ENCODE data around the gene PARD3. TPM values are rescaled to one million over a fixed set of nuclear protein-coding genes. Genes with fewer than 3 reads are reported as not detected.

The PARD3 gene
- total RNA-seq, 1 donor from 2014 or later = 26.0 TPM

DNA sequence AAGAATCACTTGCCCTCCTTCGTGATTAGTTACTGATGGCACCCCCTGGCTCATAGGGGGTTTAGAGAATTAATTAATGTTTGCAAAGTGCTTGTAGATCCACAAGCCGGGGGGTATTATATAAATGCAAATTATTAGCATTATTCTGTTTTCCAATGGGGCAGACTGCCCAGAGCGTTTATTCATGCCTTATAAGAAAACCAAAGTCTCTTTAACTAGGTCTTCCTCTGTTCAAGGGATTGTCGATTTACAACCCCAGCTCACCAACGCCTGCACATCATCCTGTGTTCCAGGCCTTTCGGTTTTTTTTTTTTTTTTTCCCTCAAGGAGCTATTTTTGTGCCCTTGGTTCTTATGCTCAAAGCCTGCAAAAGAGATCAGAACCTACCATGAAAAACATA is 630.7 kb downstream of the PARD3 start:
- no peaks in the 10 kb centered on the region for H3K36me3 Mint-ChIP-seq (ENCODE audit: low read depth)
- peaks cover 38% of the 10 kb centered on the region for H3K4me1 Mint-ChIP-seq (ENCODE audit: low read depth)
- H3K9me3 Mint-ChIP-seq (ENCODE audit: low read depth) = no peaks in the 10 kb centered on the region
- H3K4me3 Mint-ChIP-seq (ENCODE audit: unreplicated experiment) = no peak overlapping the region
- TF ChIP-seq CTCF (IDR thresholded peaks at IDR 0.05) = no peak
- H3K27me3 Mint-ChIP-seq (ENCODE audit: low read depth) = no peaks in the 10 kb centered on the region
- DNase-seq (ENCODE audit: low spot score) = no peak
- no peak overlapping the region for H3K27ac Mint-ChIP-seq (ENCODE audit: unreplicated experiment)

DNA sequence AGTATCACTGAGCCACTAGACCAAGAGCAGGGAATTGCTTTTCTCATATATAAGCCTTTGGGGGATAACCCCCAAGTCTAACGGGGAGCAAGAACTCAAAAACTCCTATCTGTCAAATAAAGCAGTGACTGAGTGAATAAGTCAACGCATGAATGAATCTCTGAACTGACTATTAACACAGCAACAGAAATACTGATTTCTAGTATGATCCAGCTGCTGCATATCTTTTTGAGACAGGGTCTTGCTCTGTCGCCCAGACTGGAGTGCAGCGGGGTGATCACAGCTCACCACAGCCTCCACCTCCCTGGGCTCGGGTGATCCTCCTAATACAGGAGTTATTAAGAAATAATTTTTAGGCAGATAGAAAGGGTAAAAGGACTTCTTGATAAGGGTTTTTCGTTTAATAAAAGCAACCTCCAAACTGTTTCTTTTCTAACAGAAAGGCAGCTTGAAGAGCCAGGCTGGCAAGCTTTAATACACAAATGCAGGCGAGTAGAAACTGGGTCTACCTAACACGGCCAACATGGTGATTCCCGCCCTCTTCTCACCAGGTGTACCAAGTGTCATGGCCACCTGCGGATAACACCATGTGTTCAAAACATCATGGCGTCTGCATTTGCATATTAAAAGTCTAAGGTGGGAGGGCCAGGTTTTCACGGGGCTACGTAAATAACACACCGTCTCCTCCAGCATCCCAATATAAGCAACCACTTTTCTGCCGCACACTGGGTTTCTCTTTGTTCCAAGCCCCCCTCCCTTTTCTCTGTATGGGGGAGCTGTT is 631.9 kb downstream of the PARD3 start:
- Mint-ChIP-seq H3K27ac (ENCODE audit: unreplicated experiment) (no peak overlapping the region), H3K36me3 (ENCODE audit: low read depth) (no peaks in the 10 kb centered on the region), H3K9me3 (ENCODE audit: low read depth) (no peaks in the 10 kb centered on the region), H3K4me3 (ENCODE audit: unreplicated experiment) (no peak overlapping the region), H3K4me1 (ENCODE audit: low read depth) (peaks cover 40% of the 10 kb centered on the region), H3K27me3 (ENCODE audit: low read depth) (no peaks in the 10 kb centered on the region)
- no peak for TF ChIP-seq CTCF (IDR thresholded peaks at IDR 0.05)
- no peak for DNase-seq (ENCODE audit: low spot score)

GRCh38 chr10:34181553-34182300 is 633.4 kb downstream of the PARD3 start:
- Mint-ChIP-seq H3K27me3 (ENCODE audit: low read depth) (no peaks in the 10 kb centered on the region), H3K27ac (ENCODE audit: unreplicated experiment) (peak overlapping the region; percentile 34), H3K36me3 (ENCODE audit: low read depth) (no peaks in the 10 kb centered on the region), H3K4me3 (ENCODE audit: unreplicated experiment) (no peak overlapping the region), H3K9me3 (ENCODE audit: low read depth) (no peaks in the 10 kb centered on the region), H3K4me1 (ENCODE audit: low read depth) (peaks cover 31% of the 10 kb centered on the region)
- DNase-seq (ENCODE audit: low spot score) = no peak
- peak; percentile 35 for TF ChIP-seq CTCF (IDR thresholded peaks at IDR 0.05)

DNA sequence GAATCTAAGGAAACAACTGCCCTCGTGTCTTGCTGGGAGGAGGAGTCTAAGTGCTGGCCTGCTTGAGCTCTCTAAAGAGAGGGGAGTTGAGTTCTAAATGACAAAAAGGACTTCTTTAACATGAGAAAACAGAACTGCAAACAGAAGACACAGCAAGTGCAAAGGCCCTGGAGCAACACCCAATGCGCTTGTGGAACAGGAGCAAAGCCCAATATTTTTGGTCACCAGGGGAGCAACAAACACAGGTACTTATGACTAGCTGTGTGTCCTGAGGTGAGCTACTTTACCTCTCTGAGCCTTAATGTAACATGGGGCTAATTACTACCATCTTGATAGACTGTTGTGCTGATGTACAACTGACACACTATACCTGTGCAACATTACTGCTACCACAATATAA is 634.3 kb downstream of the PARD3 start:
- no peaks in the 10 kb centered on the region for H3K36me3 Mint-ChIP-seq (ENCODE audit: low read depth)
- H3K27ac Mint-ChIP-seq (ENCODE audit: unreplicated experiment) = no peak overlapping the region
- H3K27me3 Mint-ChIP-seq (ENCODE audit: low read depth) = no peaks in the 10 kb centered on the region
- peaks cover 26% of the 10 kb centered on the region for H3K4me1 Mint-ChIP-seq (ENCODE audit: low read depth)
- no peak overlapping the region for H3K4me3 Mint-ChIP-seq (ENCODE audit: unreplicated experiment)
- no peak for DNase-seq (ENCODE audit: low spot score)
- no peak for TF ChIP-seq CTCF (IDR thresholded peaks at IDR 0.05)
- H3K9me3 Mint-ChIP-seq (ENCODE audit: low read depth) = no peaks in the 10 kb centered on the region

DNA sequence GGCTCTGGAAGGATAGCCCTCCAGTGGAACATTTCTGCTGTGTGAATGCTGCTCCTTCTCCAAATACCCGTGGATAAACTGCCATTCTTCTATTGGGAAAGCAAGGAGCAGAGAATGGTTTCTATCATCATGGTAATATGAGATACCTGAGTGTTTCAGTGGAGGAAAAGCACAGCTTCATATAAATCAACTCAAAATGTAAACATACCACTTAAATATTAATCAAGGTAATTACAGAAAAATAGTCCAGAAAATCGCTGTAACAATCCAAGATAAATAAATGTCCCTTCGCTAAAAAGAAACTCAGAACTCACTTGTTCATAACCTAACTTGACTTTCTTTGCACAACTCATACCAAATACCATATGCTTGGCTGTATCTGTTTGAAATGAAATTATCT is 635.8 kb downstream of the PARD3 start:
- DNase-seq (ENCODE audit: low spot score) = no peak
- Mint-ChIP-seq H3K4me1 (ENCODE audit: low read depth) (peaks cover 14% of the 10 kb centered on the region), H3K36me3 (ENCODE audit: low read depth) (no peaks in the 10 kb centered on the region), H3K9me3 (ENCODE audit: low read depth) (no peaks in the 10 kb centered on the region), H3K27ac (ENCODE audit: unreplicated experiment) (no peak overlapping the region), H3K27me3 (ENCODE audit: low read depth) (no peaks in the 10 kb centered on the region), H3K4me3 (ENCODE audit: unreplicated experiment) (no peak overlapping the region)
- TF ChIP-seq CTCF (IDR thresholded peaks at IDR 0.05) = no peak

Data from chondrocyte (in vitro differentiated cells).